ENCODE results near the gene TSPAN31.
"Not testable (repeated sequence)": the region's sequence is repeated elsewhere in the genome, so short reads cannot be mapped to it uniquely, and the experiment has no call there.

Gene TSPAN31

GRCh38 chr12:57769594-57769993 is 24.8 kb downstream of the TSPAN31 start:
- no peak for DNase-seq

GRCh38 chr12:57770734-57771133 is 25.9 kb downstream of the TSPAN31 start:
- peak; percentile 51 to 67 for DNase-seq

GRCh38 chr12:57771236-57771872 is 26.5 kb downstream of the TSPAN31 start:
- peak; percentile 97 to 99 for DNase-seq

GRCh38 chr12:57771873-57772428 is 27.1 kb downstream of the TSPAN31 start, which contains the start of gene METTL1:
Gene METTL1 (minus strand): TSS chr12:57772105. CDS start chr12:57772083, 22 bp downstream.
- DNase-seq: peak; percentile 96 to 98

- DNase-seq: peak in 1 of 2 donors; percentile 66
Observed at GRCh38 chr12:57772429-57773322, 27.8 kb downstream of the TSPAN31 start, which contains the start of gene EEF1AKMT3. Gene EEF1AKMT3 (plus strand): TSS chr12:57772614. CDS start chr12:57772725, 111 bp downstream.

- not testable (repeated sequence) for DNase-seq
Observed at GRCh38 chr12:57774634-57775033, 29.8 kb downstream of the TSPAN31 start.

- DNase-seq: no peak
Observed at GRCh38 chr12:57775044-57775443, 30.2 kb downstream of the TSPAN31 start.

- peak; percentile 70 to 83 for DNase-seq
Observed at GRCh38 chr12:57775563-57776246, 30.9 kb downstream of the TSPAN31 start.

GRCh38 chr12:57776247-57776587 is 31.4 kb downstream of the TSPAN31 start:
- DNase-seq: no peak

- DNase-seq: no peak
Observed at GRCh38 chr12:57777367-57777766, 32.5 kb downstream of the TSPAN31 start.

- DNase-seq: peak in 1 of 2 donors; percentile 66
Observed at GRCh38 chr12:57777911-57778310, 33.1 kb downstream of the TSPAN31 start.

- DNase-seq: no peak
Observed at GRCh38 chr12:57779736-57780135, 34.9 kb downstream of the TSPAN31 start.

- DNase-seq: no peak
Observed at GRCh38 chr12:57780284-57780897, 35.6 kb downstream of the TSPAN31 start.

GRCh38 chr12:57781244-57781643 is 36.4 kb downstream of the TSPAN31 start:
- DNase-seq: peak; percentile 34 to 48

GRCh38 chr12:57781801-57782200 is 37.0 kb downstream of the TSPAN31 start:
- DNase-seq: no peak

- no peak for DNase-seq
Observed at GRCh38 chr12:57782243-57782607, 37.4 kb downstream of the TSPAN31 start.

- peak; percentile 87 to 99 for DNase-seq
Observed at GRCh38 chr12:57782608-57783465, 38.0 kb downstream of the TSPAN31 start, which contains the start of gene TSFM. Gene TSFM (plus strand): TSS chr12:57782787. CDS start chr12:57782802, 15 bp downstream.

- no peak for DNase-seq
Observed at GRCh38 chr12:57783466-57783801, 38.6 kb downstream of the TSPAN31 start.

- no peak for DNase-seq
Observed at GRCh38 chr12:57783861-57784260, 39.0 kb downstream of the TSPAN31 start.

GRCh38 chr12:57793920-57794319 is 49.1 kb downstream of the TSPAN31 start:
- peak; percentile 79 to 93 for DNase-seq

GRCh38 chr12:57795354-57795753 is 50.5 kb downstream of the TSPAN31 start:
- peak in 1 of 2 donors; percentile 44 for DNase-seq

- DNase-seq: no peak
Observed at GRCh38 chr12:57796996-57797395, 52.2 kb downstream of the TSPAN31 start.
